ENCODE data around the gene ANKRD66.

The ANKRD66 gene

GRCh38 chr6:46789434-46790354 is 43.0 kb downstream of the ANKRD66 start:
- TF ChIP-seq SNAI2 (CRISPR knock-in tag; IDR thresholded peaks at IDR 0.05): no peak
- TF ChIP-seq CSDC2 (CRISPR knock-in tag; IDR thresholded peaks at IDR 0.05): no peak
- TF ChIP-seq TCF4 (CRISPR knock-in tag; IDR thresholded peaks at IDR 0.05; ENCODE audit: borderline replicate concordance): no peak
- TF ChIP-seq PATZ1 (CRISPR knock-in tag; IDR thresholded peaks at IDR 0.05; ENCODE audit: borderline replicate concordance): no peak
- no peak for TF ChIP-seq ZNF565 (CRISPR knock-in tag; conservative IDR thresholded peaks at IDR 0.05; ENCODE audit: low read depth)
- TF ChIP-seq ARNTL (CRISPR knock-in tag; IDR thresholded peaks at IDR 0.05; ENCODE audit: borderline replicate concordance, low read depth): no peak
- TF ChIP-seq GLIS3 (CRISPR knock-in tag; IDR thresholded peaks at IDR 0.05): no peak
- TF ChIP-seq RARB (CRISPR knock-in tag; IDR thresholded peaks at IDR 0.05): no peak
- TF ChIP-seq ZC3H10 (CRISPR knock-in tag; IDR thresholded peaks at IDR 0.05): no peak
- no peak for TF ChIP-seq ZFP3 (CRISPR knock-in tag; IDR thresholded peaks at IDR 0.05)

GRCh38 chr6:46790355-46790874 is 43.7 kb downstream of the ANKRD66 start:
- ATAC-seq: no peak
- TF ChIP-seq TOX (CRISPR knock-in tag; IDR thresholded peaks at IDR 0.05; ENCODE audit: borderline replicate concordance) (no peak), POU6F1 (CRISPR knock-in tag; IDR thresholded peaks at IDR 0.05; ENCODE audit: borderline replicate concordance, low read depth) (no peak), ZNF70 (CRISPR knock-in tag; IDR thresholded peaks at IDR 0.05) (no peak), ZFP3 (CRISPR knock-in tag; IDR thresholded peaks at IDR 0.05) (no peak), ISL1 (CRISPR knock-in tag; IDR thresholded peaks at IDR 0.05) (no peak), PATZ1 (CRISPR knock-in tag; IDR thresholded peaks at IDR 0.05; ENCODE audit: borderline replicate concordance) (no peak), BACH2 (CRISPR knock-in tag; IDR thresholded peaks at IDR 0.05; ENCODE audit: borderline replicate concordance) (no peak), ESRRG (CRISPR knock-in tag; IDR thresholded peaks at IDR 0.05) (no peak), ZFP30 (CRISPR knock-in tag; IDR thresholded peaks at IDR 0.05) (no peak), CSRNP3 (CRISPR knock-in tag; IDR thresholded peaks at IDR 0.05) (no peak), TSHZ2 (CRISPR knock-in tag; IDR thresholded peaks at IDR 0.05) (no peak), RARB (CRISPR knock-in tag; IDR thresholded peaks at IDR 0.05) (no peak), ZC3H10 (CRISPR knock-in tag; IDR thresholded peaks at IDR 0.05) (no peak), GLIS3 (CRISPR knock-in tag; IDR thresholded peaks at IDR 0.05) (no peak), CSDC2 (CRISPR knock-in tag; IDR thresholded peaks at IDR 0.05) (no peak), ZNF565 (CRISPR knock-in tag; conservative IDR thresholded peaks at IDR 0.05; ENCODE audit: low read depth) (no peak), PPARA (CRISPR knock-in tag; IDR thresholded peaks at IDR 0.05; ENCODE audit: borderline replicate concordance) (no peak), TCF4 (CRISPR knock-in tag; IDR thresholded peaks at IDR 0.05; ENCODE audit: borderline replicate concordance) (no peak), ZNF8 (CRISPR knock-in tag; IDR thresholded peaks at IDR 0.05) (no peak), ARNTL (CRISPR knock-in tag; IDR thresholded peaks at IDR 0.05; ENCODE audit: borderline replicate concordance, low read depth) (no peak)

More at GRCh38 chr6:46789434-46790354, 43.0 kb downstream of the ANKRD66 start:
- no peak for ATAC-seq
